ENCODE measurements around the gene OR12D3. TPM values are rescaled to one million over a fixed set of nuclear protein-coding genes. Genes with fewer than 3 reads are reported as not detected.

The OR12D3 gene
- total RNA-seq, 1 experiment from 2014 or later = not detected

DNA sequence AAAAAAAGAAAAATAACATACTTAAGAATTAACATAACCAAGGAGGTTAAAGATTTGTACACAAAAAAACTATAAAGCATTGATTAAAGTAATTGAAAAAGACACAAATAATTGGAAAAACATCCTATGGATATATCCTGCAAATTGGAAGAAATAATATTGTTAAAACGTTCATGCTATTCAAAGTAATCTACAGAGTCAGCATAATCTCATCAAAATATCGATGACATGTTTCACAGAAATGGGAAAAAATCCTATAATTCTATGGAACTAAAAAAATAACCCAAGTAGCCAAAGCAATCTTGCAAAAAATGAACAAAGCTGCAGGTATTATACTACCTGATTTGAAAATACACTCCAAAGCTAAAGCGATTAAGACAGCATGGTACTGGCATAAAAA lies 29.7 kb downstream of the OR12D3 start:
- intact Hi-C loops (cut with micrococcal nuclease) = no loop called here
- Histone ChIP-seq H3K9me3 (ENCODE audit: control insufficient read depth in 1 of 2, insufficient read depth in 1 of 2, low read depth in 1 of 2, low read length in 2 of 2) (no peaks in the 10 kb centered on the region), H3K9me2 (ENCODE audit: insufficient read depth) (no peaks in the 10 kb centered on the region), H3K79me2 (ENCODE audit: insufficient read depth, low read length) (no peaks in the 10 kb centered on the region), H2AFZ (ENCODE audit: low read depth, low read length, poor library complexity, severe bottlenecking) (no peak overlapping the region), H3K27ac (ENCODE audit: low read depth, low read length) (no peak overlapping the region), H3K4me3 (replicated peaks in 1 of 2; ENCODE audit: low read depth in 1 of 2, low read length in 2 of 2) (no peak overlapping the region), H3K4me2 (ENCODE audit: low read length) (no peak overlapping the region), H3K4me1 (ENCODE audit: control insufficient read depth in 1 of 2, insufficient read depth in 2 of 2, low read length in 2 of 2) (no peaks in the 10 kb centered on the region), H3K36me3 (ENCODE audit: control insufficient read depth in 1 of 2, insufficient read depth in 2 of 2, low read length in 2 of 2) (no peaks in the 10 kb centered on the region), H4K20me1 (ENCODE audit: insufficient read depth) (no peaks in the 10 kb centered on the region), H3K9ac (ENCODE audit: low read length) (no peak overlapping the region), H3K27me3 (ENCODE audit: insufficient read depth, low read length) (no peaks in the 10 kb centered on the region)
- ChIA-PET POLR2A (no interaction called here), RAD21 (ENCODE audit: low non-redundant PET in 1 of 2, low total read pairs in 2 of 2, uncharacterized antibody in 2 of 2, unreplicated experiment in 2 of 2) (no interaction called here), CTCF (no interaction called here)
- BruUV-seq (replicated peaks) = no TSS peak
- no peak for TF ChIP-seq ZNF274 (IDR thresholded peaks at IDR 0.05; ENCODE audit: low read depth, low read length)
- no peak for TF ChIP-seq ZFX (IDR thresholded peaks at IDR 0.05)
- TF ChIP-seq SRF (IDR thresholded peaks at IDR 0.05; ENCODE audit: low read depth) = no peak
- TF ChIP-seq POLR2AphosphoS5 (IDR thresholded peaks at IDR 0.05; ENCODE audit: low read depth, low read length) = no peak
- no peak for TF ChIP-seq RAD21 (IDR thresholded peaks at IDR 0.05; ENCODE audit: low read depth)
- TF ChIP-seq, protein P1, sequence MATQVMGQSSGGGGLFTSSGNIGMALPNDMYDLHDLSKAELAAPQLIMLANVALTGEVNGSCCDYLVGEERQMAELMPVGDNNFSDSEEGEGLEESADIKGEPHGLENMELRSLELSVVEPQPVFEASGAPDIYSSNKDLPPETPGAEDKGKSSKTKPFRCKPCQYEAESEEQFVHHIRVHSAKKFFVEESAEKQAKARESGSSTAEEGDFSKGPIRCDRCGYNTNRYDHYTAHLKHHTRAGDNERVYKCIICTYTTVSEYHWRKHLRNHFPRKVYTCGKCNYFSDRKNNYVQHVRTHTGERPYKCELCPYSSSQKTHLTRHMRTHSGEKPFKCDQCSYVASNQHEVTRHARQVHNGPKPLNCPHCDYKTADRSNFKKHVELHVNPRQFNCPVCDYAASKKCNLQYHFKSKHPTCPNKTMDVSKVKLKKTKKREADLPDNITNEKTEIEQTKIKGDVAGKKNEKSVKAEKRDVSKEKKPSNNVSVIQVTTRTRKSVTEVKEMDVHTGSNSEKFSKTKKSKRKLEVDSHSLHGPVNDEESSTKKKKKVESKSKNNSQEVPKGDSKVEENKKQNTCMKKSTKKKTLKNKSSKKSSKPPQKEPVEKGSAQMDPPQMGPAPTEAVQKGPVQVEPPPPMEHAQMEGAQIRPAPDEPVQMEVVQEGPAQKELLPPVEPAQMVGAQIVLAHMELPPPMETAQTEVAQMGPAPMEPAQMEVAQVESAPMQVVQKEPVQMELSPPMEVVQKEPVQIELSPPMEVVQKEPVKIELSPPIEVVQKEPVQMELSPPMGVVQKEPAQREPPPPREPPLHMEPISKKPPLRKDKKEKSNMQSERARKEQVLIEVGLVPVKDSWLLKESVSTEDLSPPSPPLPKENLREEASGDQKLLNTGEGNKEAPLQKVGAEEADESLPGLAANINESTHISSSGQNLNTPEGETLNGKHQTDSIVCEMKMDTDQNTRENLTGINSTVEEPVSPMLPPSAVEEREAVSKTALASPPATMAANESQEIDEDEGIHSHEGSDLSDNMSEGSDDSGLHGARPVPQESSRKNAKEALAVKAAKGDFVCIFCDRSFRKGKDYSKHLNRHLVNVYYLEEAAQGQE (IDR thresholded peaks at IDR 0.05; ENCODE audit: low read depth) = no peak
- TF ChIP-seq, protein P2, sequence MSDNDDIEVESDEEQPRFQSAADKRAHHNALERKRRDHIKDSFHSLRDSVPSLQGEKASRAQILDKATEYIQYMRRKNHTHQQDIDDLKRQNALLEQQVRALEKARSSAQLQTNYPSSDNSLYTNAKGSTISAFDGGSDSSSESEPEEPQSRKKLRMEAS (IDR thresholded peaks at IDR 0.05) = no peak
- TF ChIP-seq, protein P3, sequence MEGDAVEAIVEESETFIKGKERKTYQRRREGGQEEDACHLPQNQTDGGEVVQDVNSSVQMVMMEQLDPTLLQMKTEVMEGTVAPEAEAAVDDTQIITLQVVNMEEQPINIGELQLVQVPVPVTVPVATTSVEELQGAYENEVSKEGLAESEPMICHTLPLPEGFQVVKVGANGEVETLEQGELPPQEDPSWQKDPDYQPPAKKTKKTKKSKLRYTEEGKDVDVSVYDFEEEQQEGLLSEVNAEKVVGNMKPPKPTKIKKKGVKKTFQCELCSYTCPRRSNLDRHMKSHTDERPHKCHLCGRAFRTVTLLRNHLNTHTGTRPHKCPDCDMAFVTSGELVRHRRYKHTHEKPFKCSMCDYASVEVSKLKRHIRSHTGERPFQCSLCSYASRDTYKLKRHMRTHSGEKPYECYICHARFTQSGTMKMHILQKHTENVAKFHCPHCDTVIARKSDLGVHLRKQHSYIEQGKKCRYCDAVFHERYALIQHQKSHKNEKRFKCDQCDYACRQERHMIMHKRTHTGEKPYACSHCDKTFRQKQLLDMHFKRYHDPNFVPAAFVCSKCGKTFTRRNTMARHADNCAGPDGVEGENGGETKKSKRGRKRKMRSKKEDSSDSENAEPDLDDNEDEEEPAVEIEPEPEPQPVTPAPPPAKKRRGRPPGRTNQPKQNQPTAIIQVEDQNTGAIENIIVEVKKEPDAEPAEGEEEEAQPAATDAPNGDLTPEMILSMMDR (IDR thresholded peaks at IDR 0.05 in 2 of 3, conservative IDR thresholded peaks at IDR 0.05 in 1 of 3; ENCODE audit: borderline replicate concordance in 1 of 3, insufficient read depth in 1 of 3, low read depth in 2 of 3, low read length in 2 of 3) = no peak
- no peak for TF ChIP-seq SP1 (IDR thresholded peaks at IDR 0.05; ENCODE audit: low read depth)
- TF ChIP-seq JUND (IDR thresholded peaks at IDR 0.05) = no peak
- no peak for TF ChIP-seq EZH2phosphoT487 (IDR thresholded peaks at IDR 0.05; ENCODE audit: borderline replicate concordance)
- TF ChIP-seq CBX3 (IDR thresholded peaks at IDR 0.05; ENCODE audit: low read depth) = no peak
- no peak for TF ChIP-seq YY1 (IDR thresholded peaks at IDR 0.05; ENCODE audit: extremely low read depth, insufficient replicate concordance, low read depth, low read length)
- TF ChIP-seq SIN3A (IDR thresholded peaks at IDR 0.05; ENCODE audit: low read depth) = no peak
- no peak for TF ChIP-seq EZH2 (IDR thresholded peaks at IDR 0.05)
- no peak for TF ChIP-seq EGR1 (IDR thresholded peaks at IDR 0.05; ENCODE audit: low read depth)
- TF ChIP-seq CEBPB (IDR thresholded peaks at IDR 0.05; ENCODE audit: low read depth) = no peak
- no peak for TF ChIP-seq POLR2A (IDR thresholded peaks at IDR 0.05; ENCODE audit: borderline replicate concordance, extremely low read depth, insufficient read depth, insufficient read length)
- TF ChIP-seq ELF1 (IDR thresholded peaks at IDR 0.05; ENCODE audit: borderline replicate concordance, low read depth) = no peak
- no peak for DNase-seq (ENCODE audit: low read depth, low spot score)
- ATAC-seq = no peak

Data from HCT116 (cell line).